ENCODE measurements around the gene BPIFB2. TPM values are rescaled to one million over a fixed set of nuclear protein-coding genes. Genes with fewer than 3 reads are reported as not detected.

The BPIFB2 gene
- total and polyA plus RNA-seq, 7 experiments from 2014 or later = not detected

DNA sequence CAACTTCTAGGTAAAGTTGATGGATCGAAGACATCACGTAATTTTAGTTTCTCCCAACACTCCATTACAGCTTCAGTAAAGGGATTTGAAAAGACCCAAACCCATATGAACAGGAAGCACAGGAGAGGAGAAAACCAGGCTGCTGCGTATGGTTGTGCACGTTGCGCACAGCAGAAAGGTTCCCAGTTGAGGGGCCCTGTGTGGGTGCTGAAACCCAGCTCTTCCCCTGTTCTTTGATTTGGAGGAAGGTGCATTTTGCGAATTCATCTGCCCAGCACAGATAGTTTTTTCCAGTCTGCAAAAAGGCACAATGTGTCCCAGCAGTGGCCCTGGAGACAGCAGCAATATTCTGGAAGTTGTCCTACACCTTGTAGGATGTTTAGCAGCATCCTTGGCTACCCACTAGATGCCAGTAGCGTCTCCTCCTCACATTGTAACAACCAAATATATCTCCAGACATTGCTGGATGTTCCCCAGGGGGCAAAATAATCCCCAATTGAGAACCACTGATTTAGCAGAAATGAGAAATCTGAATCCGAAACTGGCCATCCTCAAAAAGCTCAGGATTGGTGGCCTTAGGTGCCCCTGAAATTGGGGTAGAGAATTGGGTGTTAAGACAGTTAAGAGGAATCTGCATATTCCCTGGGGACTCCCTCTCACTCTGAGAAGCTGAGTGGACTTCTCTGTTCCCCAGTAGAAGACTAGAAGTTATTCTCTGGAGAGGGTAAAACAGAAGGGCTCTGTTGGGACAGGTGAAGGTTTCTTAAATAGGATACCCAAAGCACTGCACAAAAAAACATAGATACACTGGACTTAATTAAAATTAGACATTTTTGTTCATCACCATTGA, 15.5 kb upstream of the BPIFB2 start:
- Histone ChIP-seq H3K36me3 (ENCODE audit: control insufficient read depth in 2 of 3, insufficient read depth in 3 of 3, low read length in 3 of 3) (no peaks in the 10 kb centered on the region), H3K4me1 (ENCODE audit: control insufficient read depth in 2 of 2, insufficient read depth in 2 of 2, low read length in 2 of 2) (peaks cover 0 to 37% of the 10 kb centered on the region in 2 donors), H3K27me3 (ENCODE audit: control insufficient read depth in 2 of 2, insufficient read depth in 2 of 2, low read length in 2 of 2) (no peaks in the 10 kb centered on the region), H3K9me3 (ENCODE audit: control insufficient read depth in 2 of 3, low read length in 3 of 3) (peaks cover 0 to 5% (median 0%) of the 10 kb centered on the region in 3 experiments), H3K27ac (ENCODE audit: low read depth, low read length) (no peak overlapping the region), H3K4me3 (ENCODE audit: low read length) (no peak overlapping the region)
- Mint-ChIP-seq H3K4me3 (peak overlapping the region in 7 of 10 donors; percentile 27 to 60 (median 41)), H3K4me1 (peaks cover 8 to 56% (median 48%) of the 10 kb centered on the region in 7 donors), H3K27me3 (peaks cover 0 to 2% (median 0%) of the 10 kb centered on the region in 5 donors), H3K27ac (peak overlapping the region in 6 of 9 donors; percentile 28 to 64 (median 46)), H3K36me3 (peaks cover 5 to 20% (median 8%) of the 10 kb centered on the region in 5 donors), H3K9me3 (peaks cover 0 to 28% (median 7%) of the 10 kb centered on the region in 11 donors)
- ChIA-PET CTCF (interaction anchor here (1.0 to 1.7 kb wide), 3 partner anchors 12 to 46 kb away, joined by 3 to 5 read pairs (median 3); partner anchors contain the start of gene SUN5), POLR2A (interaction anchor here (1.1 to 2.6 kb wide), 4 partner anchors 12 to 32 kb away, joined by 3 to 14 read pairs (median 8); partner anchors contain the start of gene SUN5)
- no peak for ATAC-seq
- intact Hi-C loops (cut with micrococcal nuclease) = loop anchor here (2.0 to 10.0 kb wide), 2 partner anchors 19 to 47 kb away; no protein-coding TSS in a partner anchor
- DNase-seq = no peak

DNA sequence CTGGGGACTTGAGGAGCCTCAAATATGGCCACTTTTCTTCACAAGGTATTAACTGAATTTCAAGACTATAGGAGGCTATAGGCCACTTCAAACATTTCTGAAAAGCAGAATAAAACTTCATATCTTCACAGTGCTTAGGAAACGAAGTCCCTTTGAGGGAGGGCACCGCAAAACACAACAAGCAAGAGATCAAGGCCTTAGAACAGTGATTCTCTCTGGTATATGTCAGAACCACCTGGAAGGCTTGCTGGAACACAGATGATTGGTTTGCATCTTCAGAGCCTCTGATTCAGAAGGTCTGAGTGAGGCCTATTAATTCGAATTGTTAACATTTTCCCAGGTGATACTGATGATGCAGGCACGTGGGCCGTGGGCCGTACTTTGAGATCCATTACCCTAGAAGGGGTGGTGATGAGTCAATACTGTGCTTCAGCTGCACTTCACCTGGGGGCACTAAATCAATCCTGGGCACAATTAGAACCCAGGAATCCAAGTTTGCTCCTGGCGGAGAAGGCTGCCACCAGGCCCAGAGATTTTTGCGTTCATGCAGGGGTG, 13.9 kb upstream of the BPIFB2 start:
- peaks cover 5 to 20% (median 8%) of the 10 kb centered on the region in 5 donors for H3K36me3 Mint-ChIP-seq
- Histone ChIP-seq H3K4me3 (ENCODE audit: low read length) (no peak overlapping the region), H3K27me3 (ENCODE audit: control insufficient read depth in 2 of 2, insufficient read depth in 2 of 2, low read length in 2 of 2) (no peaks in the 10 kb centered on the region), H3K4me1 (ENCODE audit: control insufficient read depth in 2 of 2, insufficient read depth in 2 of 2, low read length in 2 of 2) (peaks cover 0 to 37% of the 10 kb centered on the region in 2 donors), H3K36me3 (ENCODE audit: control insufficient read depth in 2 of 3, insufficient read depth in 3 of 3, low read length in 3 of 3) (no peaks in the 10 kb centered on the region), H3K9me3 (ENCODE audit: control insufficient read depth in 2 of 3, low read length in 3 of 3) (peaks cover 0 to 5% (median 0%) of the 10 kb centered on the region in 3 experiments), H3K27ac (ENCODE audit: low read depth, low read length) (no peak overlapping the region)
- H3K27me3 Mint-ChIP-seq = peaks cover 0 to 2% (median 0%) of the 10 kb centered on the region in 5 donors
- peak overlapping the region in 8 of 9 donors; percentile 1 to 91 (median 68) for H3K27ac Mint-ChIP-seq
- ATAC-seq (peak; percentile 65), DNase-seq (peak in 6 of 9 donors; percentile 27 to 62 (median 42))
- peaks cover 12 to 65% (median 57%) of the 10 kb centered on the region in 7 donors for H3K4me1 Mint-ChIP-seq
- POLR2A ChIA-PET = interaction anchor here (0.8 to 1.3 kb wide), 4 partner anchors 11 to 26 kb away, joined by 3 read pairs; partner anchors contain the start of gene SUN5
- CTCF ChIA-PET = interaction anchor here (0.6 to 1.5 kb wide), 3 partner anchors 11 to 57 kb away, joined by 3 to 4 read pairs (median 3); partner anchors contain the start of gene SUN5
- peaks cover 0 to 30% (median 7%) of the 10 kb centered on the region in 11 donors for H3K9me3 Mint-ChIP-seq
- intact Hi-C loops (cut with micrococcal nuclease) = loop anchor here (2.0 to 10.0 kb wide), 2 partner anchors 21 to 49 kb away; no protein-coding TSS in a partner anchor
- H3K4me3 Mint-ChIP-seq = peak overlapping the region in 6 of 10 donors; percentile 4 to 37 (median 24)

DNA sequence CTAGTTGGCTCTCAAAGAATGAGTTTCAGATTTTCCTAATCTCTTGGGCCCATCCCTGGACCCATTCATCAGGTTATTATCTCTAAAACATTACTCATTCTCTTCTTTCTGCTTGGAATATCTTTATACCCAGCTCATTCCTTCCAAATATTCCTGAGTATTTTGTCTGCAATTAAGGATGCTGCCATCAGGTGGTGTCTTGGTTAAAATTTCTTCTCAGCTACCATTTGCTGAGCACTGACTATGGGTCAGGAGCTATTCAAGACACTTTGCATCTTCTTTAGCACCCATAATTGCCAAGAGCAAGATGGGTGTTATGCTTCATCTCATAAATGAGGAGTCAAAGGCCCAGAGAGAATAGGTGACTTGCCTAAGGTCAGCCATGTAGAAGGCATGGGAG, 11.7 kb upstream of the BPIFB2 start:
- H3K27me3 Mint-ChIP-seq = peaks cover 0 to 2% (median 0%) of the 10 kb centered on the region in 5 donors
- peaks cover 5 to 20% (median 8%) of the 10 kb centered on the region in 5 donors for H3K36me3 Mint-ChIP-seq
- no peak overlapping the region for H3K27ac ChIP-seq (ENCODE audit: low read depth, low read length)
- no peak overlapping the region for H3K4me3 ChIP-seq (ENCODE audit: low read length)
- H3K27me3 ChIP-seq (ENCODE audit: control insufficient read depth in 2 of 2, insufficient read depth in 2 of 2, low read length in 2 of 2) = no peaks in the 10 kb centered on the region
- peak overlapping the region in 1 of 9 donors; percentile 26 for H3K27ac Mint-ChIP-seq
- H3K4me1 ChIP-seq (ENCODE audit: control insufficient read depth in 2 of 2, insufficient read depth in 2 of 2, low read length in 2 of 2) = peaks cover 0 to 31% of the 10 kb centered on the region in 2 donors
- no peak for DNase-seq
- peaks cover 12 to 74% (median 64%) of the 10 kb centered on the region in 7 donors for H3K4me1 Mint-ChIP-seq
- ChIA-PET POLR2A (interaction anchor here (0.7 kb wide), 1 partner anchor 91 kb away, joined by 3 read pairs; no protein-coding TSS in a partner anchor), CTCF (interaction anchor here (1.1 kb wide), 2 partner anchors 10 to 50 kb away, joined by 3 read pairs; no protein-coding TSS in a partner anchor)
- intact Hi-C loops (cut with micrococcal nuclease) = loop anchor here in 1 of 2 donors (10.0 kb wide), 1 partner anchor 51 kb away; no protein-coding TSS in a partner anchor
- H3K36me3 ChIP-seq (ENCODE audit: control insufficient read depth in 2 of 3, insufficient read depth in 3 of 3, low read length in 3 of 3) = no peaks in the 10 kb centered on the region
- peaks cover 0 to 5% (median 0%) of the 10 kb centered on the region in 3 experiments for H3K9me3 ChIP-seq (ENCODE audit: control insufficient read depth in 2 of 3, low read length in 3 of 3)
- no peak for ATAC-seq
- peaks cover 0 to 30% (median 7%) of the 10 kb centered on the region in 11 donors for H3K9me3 Mint-ChIP-seq
- H3K4me3 Mint-ChIP-seq = no peak overlapping the region

DNA sequence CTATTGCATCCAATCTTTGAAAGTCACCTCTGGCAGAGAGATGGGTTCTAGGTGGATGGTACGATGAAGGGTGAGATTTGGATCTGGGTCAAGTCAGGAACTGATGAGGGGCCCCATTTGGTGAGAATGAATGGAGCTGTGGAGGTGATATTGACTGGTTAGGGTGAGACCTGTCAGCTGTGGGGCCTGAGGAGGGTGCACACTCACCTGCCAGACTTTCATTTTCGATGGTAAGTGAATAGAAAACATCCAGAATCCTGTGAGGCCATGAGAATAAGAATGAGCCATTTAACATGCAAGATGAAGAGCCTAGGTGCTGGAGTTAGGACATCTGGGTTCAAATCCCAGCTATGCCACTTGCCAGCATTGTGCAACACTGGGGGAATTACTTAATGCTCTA, 10.1 kb upstream of the BPIFB2 start:
- intact Hi-C loops (cut with micrococcal nuclease) = loop anchor here in 1 of 2 donors (10.0 kb wide), 1 partner anchor 53 kb away; no protein-coding TSS in a partner anchor
- Mint-ChIP-seq H3K9me3 (peaks cover 0 to 30% (median 7%) of the 10 kb centered on the region in 11 donors), H3K27ac (peak overlapping the region in 2 of 9 donors; percentile 27 to 36), H3K4me1 (peaks cover 9 to 73% (median 62%) of the 10 kb centered on the region in 7 donors), H3K4me3 (peak overlapping the region in 3 of 10 donors; percentile 1 to 36 (median 25)), H3K27me3 (no peaks in the 10 kb centered on the region), H3K36me3 (peaks cover 4 to 17% (median 6%) of the 10 kb centered on the region in 5 donors)
- no peak for DNase-seq
- CTCF ChIA-PET = interaction anchor here (1.0 kb wide), 1 partner anchor 53 kb away, joined by 3 read pairs; no protein-coding TSS in a partner anchor
- no peak for ATAC-seq
- Histone ChIP-seq H3K9me3 (ENCODE audit: control insufficient read depth in 2 of 3, low read length in 3 of 3) (peaks cover 0 to 5% (median 0%) of the 10 kb centered on the region in 3 experiments), H3K36me3 (ENCODE audit: control insufficient read depth in 2 of 3, insufficient read depth in 3 of 3, low read length in 3 of 3) (no peaks in the 10 kb centered on the region), H3K27me3 (ENCODE audit: control insufficient read depth in 2 of 2, insufficient read depth in 2 of 2, low read length in 2 of 2) (no peaks in the 10 kb centered on the region), H3K27ac (ENCODE audit: low read depth, low read length) (no peak overlapping the region), H3K4me3 (ENCODE audit: low read length) (no peak overlapping the region), H3K4me1 (ENCODE audit: control insufficient read depth in 2 of 2, insufficient read depth in 2 of 2, low read length in 2 of 2) (peaks cover 0 to 20% of the 10 kb centered on the region in 2 donors)
- POLR2A ChIA-PET = no interaction called here

DNA sequence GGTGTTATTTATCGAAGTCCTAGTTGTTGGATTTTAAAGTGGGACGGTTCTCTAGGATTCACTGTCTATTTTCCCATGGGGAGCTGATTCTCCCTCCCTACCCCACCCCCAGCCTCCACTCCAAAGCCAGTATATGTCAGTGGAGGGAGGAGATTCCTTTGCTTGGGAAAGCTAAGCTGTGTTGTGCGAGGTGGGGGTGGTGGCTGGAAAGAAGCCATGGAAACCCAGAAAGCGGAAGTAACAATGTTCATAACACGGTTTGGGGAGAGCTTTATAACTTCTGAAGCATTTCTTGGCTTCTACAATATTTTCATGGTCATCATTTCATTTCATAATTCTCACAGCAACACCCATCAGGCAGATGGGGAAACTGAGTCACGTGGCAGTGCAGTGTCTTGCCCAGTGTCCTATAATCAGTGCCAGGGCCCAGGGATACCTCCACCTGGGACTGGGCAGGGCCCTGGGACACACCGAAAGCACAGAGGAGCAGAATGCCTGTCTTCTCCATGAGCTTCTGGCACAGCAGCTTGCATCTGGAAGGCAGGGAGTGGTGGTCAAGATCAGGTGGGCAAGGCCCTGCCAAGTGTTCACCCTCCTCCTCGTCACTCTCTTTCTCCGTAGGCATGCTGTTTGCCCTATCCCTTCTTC, 7.8 kb upstream of the BPIFB2 start:
- Histone ChIP-seq H3K9me3 (ENCODE audit: control insufficient read depth in 2 of 3, low read length in 3 of 3) (peaks cover 0 to 5% (median 0%) of the 10 kb centered on the region in 3 experiments), H3K27me3 (ENCODE audit: control insufficient read depth in 2 of 2, insufficient read depth in 2 of 2, low read length in 2 of 2) (no peaks in the 10 kb centered on the region), H3K4me1 (ENCODE audit: control insufficient read depth in 2 of 2, insufficient read depth in 2 of 2, low read length in 2 of 2) (peaks cover 0 to 19% of the 10 kb centered on the region in 2 donors), H3K4me3 (ENCODE audit: low read length) (no peak overlapping the region), H3K36me3 (ENCODE audit: control insufficient read depth in 2 of 3, insufficient read depth in 3 of 3, low read length in 3 of 3) (no peaks in the 10 kb centered on the region), H3K27ac (ENCODE audit: low read depth, low read length) (no peak overlapping the region)
- POLR2A ChIA-PET = interaction anchor here (0.6 to 1.4 kb wide), 5 partner anchors 27 to 287 kb away, joined by 3 to 4 read pairs (median 3); no protein-coding TSS in a partner anchor
- H3K4me3 Mint-ChIP-seq = peak overlapping the region in 4 of 10 donors; percentile 10 to 39 (median 28)
- no peaks in the 10 kb centered on the region for H3K27me3 Mint-ChIP-seq
- ATAC-seq (no peak), DNase-seq (no peak)
- H3K36me3 Mint-ChIP-seq = peaks cover 3 to 13% (median 5%) of the 10 kb centered on the region in 5 donors
- peaks cover 9 to 64% (median 54%) of the 10 kb centered on the region in 7 donors for H3K4me1 Mint-ChIP-seq
- intact Hi-C loops (cut with micrococcal nuclease) = loop anchor here in 1 of 2 donors (10.0 kb wide), 1 partner anchor 55 kb away; no protein-coding TSS in a partner anchor
- peak overlapping the region in 6 of 9 donors; percentile 5 to 56 (median 35) for H3K27ac Mint-ChIP-seq
- H3K9me3 Mint-ChIP-seq = peaks cover 0 to 22% (median 5%) of the 10 kb centered on the region in 11 donors
- CTCF ChIA-PET = interaction anchor here (0.5 to 0.7 kb wide), 2 partner anchors 98 to 100 kb away, joined by 3 read pairs; no protein-coding TSS in a partner anchor

Measured in naive thymus-derived CD4-positive, alpha-beta T cell (primary cell).